SK-N-SH treated with all-trans-retinoic acid at 6 μM for 48 hours (cell line): Measurements from ENCODE around the gene ALS2CL.

ENCODE experiments used
- ZFP30 ChIP-seq: fragments of 450-650 bp; formaldehyde crosslinking; IDR thresholded peaks from 2 replicates; pipeline ENCODE4 v1.5.0; 2022; ENCODE audit warnings: mild to moderate bottlenecking, moderate library complexity
- ZNF565 ChIP-seq: fragments of 450-650 bp; formaldehyde crosslinking; conservative IDR thresholded peaks from 2 replicates; pipeline ENCODE4 v1.5.0; 2020; ENCODE audit warnings: low read depth, mild to moderate bottlenecking, moderate library complexity
- TF ChIP-seq, protein P1 (sequence below): fragments of 250-450 bp; sonication (Bioruptor Pico); IDR thresholded peaks from 2 replicates; pipeline ENCODE4 v1.5.0; 2020; ENCODE audit warnings: mild to moderate bottlenecking, moderate library complexity
- TF ChIP-seq, protein P2 (sequence below): fragments of 250-450 bp; sonication (Bioruptor Pico); IDR thresholded peaks from 2 replicates; pipeline ENCODE4 v1.8.0; 2020; ENCODE audit warnings: mild to moderate bottlenecking, moderate library complexity, borderline replicate concordance
- TF ChIP-seq, protein P3 (sequence below): fragments of 250-450 bp; sonication (Bioruptor Pico); IDR thresholded peaks from 2 replicates; pipeline ENCODE4 v1.5.1; 2020; ENCODE audit warnings: low read depth, mild to moderate bottlenecking, moderate library complexity

DNA sequence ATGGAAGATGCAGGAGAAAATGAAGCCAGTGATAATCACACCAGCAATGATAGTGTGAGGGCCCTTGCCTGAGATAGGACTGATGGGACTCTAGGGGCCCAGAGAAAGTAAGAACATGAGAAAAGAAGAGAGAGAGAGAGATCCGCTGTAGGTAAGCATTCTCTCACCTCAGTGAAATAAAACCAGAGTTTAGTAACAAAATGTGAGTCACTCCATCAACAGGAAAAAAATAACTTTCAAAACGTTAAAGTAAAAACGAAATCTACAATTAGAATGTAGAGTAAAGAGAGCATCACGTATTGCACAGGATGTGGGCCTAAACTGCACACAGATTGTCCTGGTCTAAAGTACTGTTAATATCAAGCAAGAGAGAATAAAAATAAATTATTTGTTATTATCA lies 30.9 kb upstream of the ALS2CL start:
- TF ChIP-seq ZFP30 (CRISPR knock-in tag) (no peak), ZNF565 (CRISPR knock-in tag) (no peak)
- TF ChIP-seq, protein P1, sequence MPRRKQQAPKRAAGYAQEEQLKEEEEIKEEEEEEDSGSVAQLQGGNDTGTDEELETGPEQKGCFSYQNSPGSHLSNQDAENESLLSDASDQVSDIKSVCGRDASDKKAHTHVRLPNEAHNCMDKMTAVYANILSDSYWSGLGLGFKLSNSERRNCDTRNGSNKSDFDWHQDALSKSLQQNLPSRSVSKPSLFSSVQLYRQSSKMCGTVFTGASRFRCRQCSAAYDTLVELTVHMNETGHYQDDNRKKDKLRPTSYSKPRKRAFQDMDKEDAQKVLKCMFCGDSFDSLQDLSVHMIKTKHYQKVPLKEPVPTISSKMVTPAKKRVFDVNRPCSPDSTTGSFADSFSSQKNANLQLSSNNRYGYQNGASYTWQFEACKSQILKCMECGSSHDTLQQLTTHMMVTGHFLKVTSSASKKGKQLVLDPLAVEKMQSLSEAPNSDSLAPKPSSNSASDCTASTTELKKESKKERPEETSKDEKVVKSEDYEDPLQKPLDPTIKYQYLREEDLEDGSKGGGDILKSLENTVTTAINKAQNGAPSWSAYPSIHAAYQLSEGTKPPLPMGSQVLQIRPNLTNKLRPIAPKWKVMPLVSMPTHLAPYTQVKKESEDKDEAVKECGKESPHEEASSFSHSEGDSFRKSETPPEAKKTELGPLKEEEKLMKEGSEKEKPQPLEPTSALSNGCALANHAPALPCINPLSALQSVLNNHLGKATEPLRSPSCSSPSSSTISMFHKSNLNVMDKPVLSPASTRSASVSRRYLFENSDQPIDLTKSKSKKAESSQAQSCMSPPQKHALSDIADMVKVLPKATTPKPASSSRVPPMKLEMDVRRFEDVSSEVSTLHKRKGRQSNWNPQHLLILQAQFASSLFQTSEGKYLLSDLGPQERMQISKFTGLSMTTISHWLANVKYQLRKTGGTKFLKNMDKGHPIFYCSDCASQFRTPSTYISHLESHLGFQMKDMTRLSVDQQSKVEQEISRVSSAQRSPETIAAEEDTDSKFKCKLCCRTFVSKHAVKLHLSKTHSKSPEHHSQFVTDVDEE (CRISPR knock-in tag): no peak
- TF ChIP-seq, protein P2, sequence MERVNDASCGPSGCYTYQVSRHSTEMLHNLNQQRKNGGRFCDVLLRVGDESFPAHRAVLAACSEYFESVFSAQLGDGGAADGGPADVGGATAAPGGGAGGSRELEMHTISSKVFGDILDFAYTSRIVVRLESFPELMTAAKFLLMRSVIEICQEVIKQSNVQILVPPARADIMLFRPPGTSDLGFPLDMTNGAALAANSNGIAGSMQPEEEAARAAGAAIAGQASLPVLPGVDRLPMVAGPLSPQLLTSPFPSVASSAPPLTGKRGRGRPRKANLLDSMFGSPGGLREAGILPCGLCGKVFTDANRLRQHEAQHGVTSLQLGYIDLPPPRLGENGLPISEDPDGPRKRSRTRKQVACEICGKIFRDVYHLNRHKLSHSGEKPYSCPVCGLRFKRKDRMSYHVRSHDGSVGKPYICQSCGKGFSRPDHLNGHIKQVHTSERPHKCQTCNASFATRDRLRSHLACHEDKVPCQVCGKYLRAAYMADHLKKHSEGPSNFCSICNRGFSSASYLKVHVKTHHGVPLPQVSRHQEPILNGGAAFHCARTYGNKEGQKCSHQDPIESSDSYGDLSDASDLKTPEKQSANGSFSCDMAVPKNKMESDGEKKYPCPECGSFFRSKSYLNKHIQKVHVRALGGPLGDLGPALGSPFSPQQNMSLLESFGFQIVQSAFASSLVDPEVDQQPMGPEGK: no peak
- TF ChIP-seq, protein P3, sequence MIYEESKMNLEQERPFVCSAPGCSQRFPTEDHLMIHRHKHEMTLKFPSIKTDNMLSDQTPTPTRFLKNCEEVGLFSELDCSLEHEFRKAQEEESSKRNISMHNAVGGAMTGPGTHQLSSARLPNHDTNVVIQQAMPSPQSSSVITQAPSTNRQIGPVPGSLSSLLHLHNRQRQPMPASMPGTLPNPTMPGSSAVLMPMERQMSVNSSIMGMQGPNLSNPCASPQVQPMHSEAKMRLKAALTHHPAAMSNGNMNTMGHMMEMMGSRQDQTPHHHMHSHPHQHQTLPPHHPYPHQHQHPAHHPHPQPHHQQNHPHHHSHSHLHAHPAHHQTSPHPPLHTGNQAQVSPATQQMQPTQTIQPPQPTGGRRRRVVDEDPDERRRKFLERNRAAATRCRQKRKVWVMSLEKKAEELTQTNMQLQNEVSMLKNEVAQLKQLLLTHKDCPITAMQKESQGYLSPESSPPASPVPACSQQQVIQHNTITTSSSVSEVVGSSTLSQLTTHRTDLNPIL (CRISPR knock-in tag): no peak
